ENCODE results near the gene C2orf72. TPM values are rescaled to one million over a fixed set of nuclear protein-coding genes. Genes with fewer than 3 reads are reported as not detected.

C2orf72 gene
- total RNA-seq, 1 donor from 2014 or later, result 0.42 TPM

GRCh38 chr2:231029563-231029962, 7.8 kb upstream of the C2orf72 start:
- Mint-ChIP-seq H3K4me1 (ENCODE audit: low read depth, unreplicated experiment) (no peaks in the 10 kb centered on the region), H3K27ac (ENCODE audit: unreplicated experiment) (no peak overlapping the region), H3K9me3 (ENCODE audit: unreplicated experiment) (no peaks in the 10 kb centered on the region), H3K27me3 (ENCODE audit: unreplicated experiment) (no peaks in the 10 kb centered on the region), H3K4me3 (ENCODE audit: unreplicated experiment) (no peak overlapping the region), H3K36me3 (ENCODE audit: unreplicated experiment) (no peaks in the 10 kb centered on the region)
- no peak for TF ChIP-seq CTCF (IDR thresholded peaks at IDR 0.05; ENCODE audit: partially characterized antibody, unreplicated experiment)
- DNase-seq, result no peak

- Mint-ChIP-seq H3K4me3 (ENCODE audit: unreplicated experiment) (no peak overlapping the region), H3K27ac (ENCODE audit: unreplicated experiment) (no peak overlapping the region), H3K36me3 (ENCODE audit: unreplicated experiment) (no peaks in the 10 kb centered on the region), H3K9me3 (ENCODE audit: unreplicated experiment) (no peaks in the 10 kb centered on the region), H3K27me3 (ENCODE audit: unreplicated experiment) (no peaks in the 10 kb centered on the region), H3K4me1 (ENCODE audit: low read depth, unreplicated experiment) (no peaks in the 10 kb centered on the region)
- no peak for DNase-seq
- TF ChIP-seq CTCF (IDR thresholded peaks at IDR 0.05; ENCODE audit: partially characterized antibody, unreplicated experiment), result no peak
Measured at GRCh38 chr2:231030725-231031124, 6.6 kb upstream of the C2orf72 start.

- Mint-ChIP-seq H3K4me3 (ENCODE audit: unreplicated experiment) (no peak overlapping the region), H3K27ac (ENCODE audit: unreplicated experiment) (no peak overlapping the region), H3K9me3 (ENCODE audit: unreplicated experiment) (no peaks in the 10 kb centered on the region), H3K36me3 (ENCODE audit: unreplicated experiment) (no peaks in the 10 kb centered on the region), H3K4me1 (ENCODE audit: low read depth, unreplicated experiment) (no peaks in the 10 kb centered on the region), H3K27me3 (ENCODE audit: unreplicated experiment) (peaks cover 6% of the 10 kb centered on the region)
- DNase-seq, result no peak
- no peak for TF ChIP-seq CTCF (IDR thresholded peaks at IDR 0.05; ENCODE audit: partially characterized antibody, unreplicated experiment)
Measured at GRCh38 chr2:231032575-231033140, 4.7 kb upstream of the C2orf72 start.

GRCh38 chr2:231033147-231034132, 3.9 kb upstream of the C2orf72 start:
- no peaks in the 10 kb centered on the region for H3K4me1 Mint-ChIP-seq (ENCODE audit: low read depth, unreplicated experiment)
- no peaks in the 10 kb centered on the region for H3K36me3 Mint-ChIP-seq (ENCODE audit: unreplicated experiment)
- no peak overlapping the region for H3K4me3 Mint-ChIP-seq (ENCODE audit: unreplicated experiment)
- TF ChIP-seq CTCF (IDR thresholded peaks at IDR 0.05; ENCODE audit: partially characterized antibody, unreplicated experiment), result no peak
- no peak for DNase-seq
- no peak overlapping the region for H3K27ac Mint-ChIP-seq (ENCODE audit: unreplicated experiment)
- H3K9me3 Mint-ChIP-seq (ENCODE audit: unreplicated experiment), result no peaks in the 10 kb centered on the region
- H3K27me3 Mint-ChIP-seq (ENCODE audit: unreplicated experiment), result peaks cover 7% of the 10 kb centered on the region

Data from glutamatergic neuron (in vitro differentiated cells).